Measurements from ENCODE around the gene MACROH2A1.

- no peak for TF ChIP-seq NRF1 (conservative IDR thresholded peaks at IDR 0.05; ENCODE audit: low read depth, low read length)
- no peak for TF ChIP-seq EP300 (IDR thresholded peaks at IDR 0.05; ENCODE audit: borderline replicate concordance in 1 of 2, control insufficient read depth in 1 of 2, low read depth in 2 of 2, low read length in 2 of 2)
- TF ChIP-seq CBX5 (IDR thresholded peaks at IDR 0.05; ENCODE audit: low read depth): no peak
- no peak for TF ChIP-seq PKNOX1 (IDR thresholded peaks at IDR 0.05)
- TF ChIP-seq CTCF (IDR thresholded peaks at IDR 0.05 in 2 of 3, conservative IDR thresholded peaks at IDR 0.05 in 1 of 3; ENCODE audit: control insufficient read depth in 2 of 3, extremely low read depth in 1 of 3, insufficient read depth in 1 of 3, low read depth in 3 of 3, low read length in 3 of 3): no peak
- TF ChIP-seq RFX5 (IDR thresholded peaks at IDR 0.05; ENCODE audit: low read depth, low read length): no peak
- no peak for TF ChIP-seq EZH2 (IDR thresholded peaks at IDR 0.05; ENCODE audit: borderline replicate concordance, control insufficient read depth, low read depth, low read length)
- no peak for TF ChIP-seq POLR2AphosphoS5 (IDR thresholded peaks at IDR 0.05; ENCODE audit: low read length)
- TF ChIP-seq E2F4 (IDR thresholded peaks at IDR 0.05; ENCODE audit: low read depth, low read length): no peak
- no peak for TF ChIP-seq POLR2A (IDR thresholded peaks at IDR 0.05; ENCODE audit: low read depth, low read length)
- no peak for TF ChIP-seq CEBPB (IDR thresholded peaks at IDR 0.05; ENCODE audit: borderline replicate concordance in 1 of 2, low read depth in 2 of 2, low read length in 2 of 2)
- no peak for TF ChIP-seq NFIC (IDR thresholded peaks at IDR 0.05; ENCODE audit: low read depth, low read length)
- TF ChIP-seq MXI1 (IDR thresholded peaks at IDR 0.05; ENCODE audit: low read depth, low read length): no peak
Measured at GRCh38 chr5:135372654-135373381, 26.2 kb downstream of the MACROH2A1 start.
